AG04450 (cell line): ENCODE results near the gene TJAP1. TPM values are rescaled to one million over a fixed set of nuclear protein-coding genes. Genes with fewer than 3 reads are reported as not detected.

Experiments
- CTCF ChIA-PET: fragments of 300-600, 350-600 bp; formaldehyde crosslinking; extraction: SDS; loops from one replicate; lab custom pipeline; 2022; ENCODE audit warnings: antibody characterized with exemption, inconsistent platforms; lab: Charles Lee
- POLR2A ChIA-PET: fragments of 350-600 bp; formaldehyde crosslinking; extraction: SDS; loops from one replicate; lab custom pipeline; 2021; ENCODE audit warnings: antibody characterized with exemption, inconsistent platforms; lab: Yijun Ruan, JAX
- DNase-seq: peaks from one replicate; pipeline ENCODE4 v3.0.0-alpha.2; 2011; ENCODE audit warnings: low read depth, low spot score
- H3K27ac ChIP-seq: one replicate; pipeline ENCODE4 v1.5.1; 2012; ENCODE audit warnings: low read depth, low read length, control low read depth
- H3K27me3 ChIP-seq: one replicate; pipeline ENCODE4 v1.6.0; 2012; ENCODE audit warnings: low read length; ENCODE audit not compliant: control insufficient read depth, insufficient read depth
- H3K4me3 ChIP-seq: 2 replicates; pipeline ENCODE4 v1.5.1; 2011; ENCODE audit warnings: mild to moderate bottlenecking, low read depth, low read length, control low read depth
- H3K9me3 ChIP-seq: 2 replicates; pipeline ENCODE4 v1.5.1; 2012; ENCODE audit warnings: low read length; ENCODE audit not compliant: control insufficient read depth, insufficient read depth
- polyA plus RNA-seq: library from polyadenylated mRNA; depleted of rRNA; stranded (reverse); fragments of >200 nt; gene quantifications from 2 replicates; pipeline ENCODE4 v1.2.3, GENCODE V29; 2011
- TF ChIP-seq, protein P1 (sequence below): IDR thresholded peaks from 2 replicates; pipeline ENCODE4 v1.5.1; 2011; ENCODE audit warnings: low read depth, low read length, control low read depth, inconsistent platforms

The TJAP1 gene
- polyA plus RNA-seq, 1 experiment = 20.4 TPM

DNA sequence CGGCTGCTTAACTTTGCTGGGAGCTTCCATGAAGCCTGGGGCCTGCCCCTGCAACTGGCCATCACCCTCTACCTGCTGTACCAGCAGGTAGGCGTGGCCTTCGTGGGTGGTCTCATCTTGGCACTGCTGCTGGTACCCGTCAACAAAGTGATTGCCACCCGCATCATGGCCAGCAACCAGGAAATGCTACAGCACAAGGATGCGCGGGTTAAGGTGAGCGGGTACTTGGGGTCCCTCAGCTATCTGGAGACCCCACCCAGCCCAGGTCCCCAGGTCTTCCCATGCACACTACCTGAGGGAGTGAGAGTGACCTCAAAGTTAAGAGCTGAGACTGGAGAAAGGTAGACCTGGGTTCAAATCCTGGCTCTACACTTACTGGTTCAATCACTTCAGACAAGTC, 44.2 kb upstream of the TJAP1 start:
- H3K4me3 ChIP-seq = no peak overlapping the region
- TF ChIP-seq, protein P1, sequence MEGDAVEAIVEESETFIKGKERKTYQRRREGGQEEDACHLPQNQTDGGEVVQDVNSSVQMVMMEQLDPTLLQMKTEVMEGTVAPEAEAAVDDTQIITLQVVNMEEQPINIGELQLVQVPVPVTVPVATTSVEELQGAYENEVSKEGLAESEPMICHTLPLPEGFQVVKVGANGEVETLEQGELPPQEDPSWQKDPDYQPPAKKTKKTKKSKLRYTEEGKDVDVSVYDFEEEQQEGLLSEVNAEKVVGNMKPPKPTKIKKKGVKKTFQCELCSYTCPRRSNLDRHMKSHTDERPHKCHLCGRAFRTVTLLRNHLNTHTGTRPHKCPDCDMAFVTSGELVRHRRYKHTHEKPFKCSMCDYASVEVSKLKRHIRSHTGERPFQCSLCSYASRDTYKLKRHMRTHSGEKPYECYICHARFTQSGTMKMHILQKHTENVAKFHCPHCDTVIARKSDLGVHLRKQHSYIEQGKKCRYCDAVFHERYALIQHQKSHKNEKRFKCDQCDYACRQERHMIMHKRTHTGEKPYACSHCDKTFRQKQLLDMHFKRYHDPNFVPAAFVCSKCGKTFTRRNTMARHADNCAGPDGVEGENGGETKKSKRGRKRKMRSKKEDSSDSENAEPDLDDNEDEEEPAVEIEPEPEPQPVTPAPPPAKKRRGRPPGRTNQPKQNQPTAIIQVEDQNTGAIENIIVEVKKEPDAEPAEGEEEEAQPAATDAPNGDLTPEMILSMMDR = no peak
- POLR2A ChIA-PET = no interaction called here
- CTCF ChIA-PET = no interaction called here
- no peak for DNase-seq
- H3K27me3 ChIP-seq = no peaks in the 10 kb centered on the region
- H3K9me3 ChIP-seq = no peaks in the 10 kb centered on the region
- no peak overlapping the region for H3K27ac ChIP-seq

DNA sequence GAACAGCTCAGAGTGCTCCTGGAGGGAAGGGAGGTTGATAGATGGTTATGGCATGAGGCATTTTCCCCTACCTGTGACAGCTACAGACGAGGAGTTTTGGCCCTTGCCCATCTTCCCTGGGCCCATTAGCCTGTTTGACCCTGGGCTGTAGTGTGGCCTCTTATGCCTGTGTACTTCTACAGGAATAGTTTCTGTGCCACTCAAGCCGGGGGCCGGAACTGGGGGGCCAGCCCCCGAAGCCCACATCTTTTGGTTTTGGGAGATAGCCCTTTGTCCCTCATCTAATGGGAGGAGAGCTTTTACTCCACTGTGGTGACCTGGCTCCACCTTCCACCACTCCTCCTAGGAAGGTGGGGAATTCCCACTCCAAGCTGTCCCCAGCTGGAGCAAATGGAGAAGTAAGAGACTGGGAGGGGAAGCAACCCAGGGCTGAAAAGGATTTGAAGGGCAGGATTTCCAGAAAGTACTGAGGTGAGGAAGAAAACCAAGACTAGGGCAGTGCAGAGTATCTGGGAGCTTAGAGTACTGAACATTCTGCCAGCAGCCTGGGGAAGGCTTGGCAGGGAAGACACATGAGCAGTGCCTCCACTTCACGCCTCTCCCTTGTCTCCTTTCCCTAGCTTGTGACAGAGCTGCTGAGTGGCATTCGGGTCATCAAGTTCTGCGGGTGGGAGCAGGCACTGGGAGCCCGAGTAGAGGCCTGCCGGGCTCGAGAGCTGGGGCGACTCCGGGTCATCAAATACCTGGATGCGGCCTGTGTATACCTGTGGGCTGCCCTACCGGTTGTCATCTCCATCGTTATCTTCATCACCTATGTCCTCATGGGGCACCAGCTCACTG, 43.1 kb upstream of the TJAP1 start:
- TF ChIP-seq, protein P1 = no peak
- POLR2A ChIA-PET = no interaction called here
- CTCF ChIA-PET = interaction anchor here (0.8 kb wide), 1 partner anchor 36 kb away, joined by 3 read pairs; no protein-coding TSS in a partner anchor
- H3K4me3 ChIP-seq = no peak overlapping the region
- no peak for DNase-seq
- H3K9me3 ChIP-seq = no peaks in the 10 kb centered on the region
- no peaks in the 10 kb centered on the region for H3K27me3 ChIP-seq
- H3K27ac ChIP-seq = no peak overlapping the region

DNA sequence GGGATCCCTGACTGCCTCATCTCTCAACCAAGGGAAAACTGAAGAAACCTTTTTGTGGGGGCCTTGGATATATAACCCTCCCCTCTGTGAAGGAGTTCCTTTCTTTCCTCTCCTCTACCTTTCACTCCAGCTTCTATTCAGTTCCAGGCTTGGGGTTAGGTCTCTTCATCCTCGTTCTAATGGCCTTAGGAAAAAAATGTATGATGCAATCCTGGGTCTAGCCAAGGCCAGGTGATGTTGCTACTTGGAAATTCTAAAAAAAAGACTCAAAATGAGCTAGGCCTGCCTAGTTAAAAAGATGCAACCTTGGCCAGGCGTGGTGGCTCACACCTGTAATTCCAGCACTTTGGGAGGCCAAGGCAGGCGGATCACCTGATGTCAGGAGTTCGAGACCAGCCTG, 42.4 kb upstream of the TJAP1 start:
- no peaks in the 10 kb centered on the region for H3K27me3 ChIP-seq
- no peak overlapping the region for H3K4me3 ChIP-seq
- DNase-seq = no peak
- ChIA-PET POLR2A (no interaction called here), CTCF (no interaction called here)
- TF ChIP-seq, protein P1 = no peak
- no peaks in the 10 kb centered on the region for H3K9me3 ChIP-seq
- H3K27ac ChIP-seq = no peak overlapping the region

DNA sequence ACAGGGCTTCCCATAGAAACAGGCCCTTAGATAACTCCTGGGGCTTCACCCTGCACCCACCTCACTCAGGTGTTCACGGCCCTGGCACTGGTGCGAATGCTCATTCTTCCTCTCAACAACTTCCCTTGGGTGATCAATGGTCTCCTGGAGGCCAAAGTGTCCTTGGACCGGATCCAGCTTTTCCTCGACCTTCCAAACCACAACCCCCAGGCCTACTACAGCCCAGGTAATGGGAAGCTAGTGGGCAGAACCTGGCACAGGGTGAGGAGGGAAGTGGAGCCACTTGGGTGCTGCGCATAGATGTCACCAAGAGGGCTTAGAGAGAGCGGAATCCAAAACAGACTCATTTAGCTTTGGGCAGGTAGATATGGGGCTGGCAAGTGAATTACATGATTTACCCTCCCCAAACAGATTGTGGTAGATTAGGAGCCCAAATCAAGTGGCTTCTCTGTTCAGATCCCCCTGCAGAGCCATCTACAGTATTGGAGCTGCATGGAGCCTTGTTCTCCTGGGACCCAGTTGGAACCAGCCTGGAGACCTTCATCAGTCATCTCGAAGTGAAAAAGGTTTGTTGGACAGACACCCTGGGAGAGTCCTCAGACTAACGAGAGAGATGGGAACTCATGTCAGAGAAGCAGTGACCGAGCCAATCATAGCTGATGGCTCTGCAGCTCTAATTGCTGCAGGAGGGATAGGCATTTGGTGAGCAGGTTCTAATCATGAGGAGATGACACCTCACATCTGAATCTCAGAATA, 41.5 kb upstream of the TJAP1 start:
- no peaks in the 10 kb centered on the region for H3K9me3 ChIP-seq
- no peaks in the 10 kb centered on the region for H3K27me3 ChIP-seq
- ChIA-PET CTCF (interaction anchor here (1.2 to 1.9 kb wide), 3 partner anchors 20 to 71 kb away, joined by 3 to 7 read pairs (median 5); no protein-coding TSS in a partner anchor), POLR2A (no interaction called here)
- TF ChIP-seq, protein P1 = no peak
- H3K27ac ChIP-seq = peak overlapping the region; percentile 73
- no peak overlapping the region for H3K4me3 ChIP-seq
- no peak for DNase-seq
